Heart right ventricle (tissue), 16 donors: Measurements from ENCODE around the gene VTN. TPM values are rescaled to one million over a fixed set of nuclear protein-coding genes. Genes with fewer than 3 reads are reported as not detected.
A peak's percentile ranks its signal among the peaks of the same experiment; 100 is the strongest.

Experiments
- ATAC-seq, 8 donors: fragments of 200-7000 bp; cut with Tn5 transposase; one replicate each; pipeline ENCODE4 v1.9.1; 2020; ENCODE audit warnings: mild to moderate bottlenecking in 8 of 8, moderate library complexity in 8 of 8, moderate number of reproducible peaks in 1 of 8
- DNase-seq, 2 donors: peaks; one replicate each; pipeline ENCODE4 v3.0.0-alpha.2; 2020
- H3K27ac ChIP-seq, 10 donors: fragments of 200-600 bp; sonication (generic) in 2 of 10; one replicate each; pipeline versions ENCODE4 v1.5.0 to v1.8.0; 2020 to 2022; ENCODE audit warnings: mild to moderate bottlenecking in 3 of 10
- H3K27me3 ChIP-seq, 7 donors: fragments of 200-600 bp; one replicate each; pipeline ENCODE4 v1.8.0; 2021 to 2022; ENCODE audit warnings: mild to moderate bottlenecking in 2 of 7
- H3K36me3 ChIP-seq, 9 donors: fragments of 200-600 bp; sonication (generic) in 1 of 9; one replicate each; pipeline versions ENCODE4 v1.5.0 to v1.8.0; 2020 to 2022; ENCODE audit warnings: mild to moderate bottlenecking in 2 of 9
- H3K4me1 ChIP-seq, 9 donors: fragments of 200-600 bp; sonication (generic) in 1 of 9; one replicate each; pipeline versions ENCODE4 v1.5.0 to v1.8.0; 2020 to 2022; ENCODE audit warnings: mild to moderate bottlenecking in 4 of 9
- H3K4me3 ChIP-seq, 10 donors: fragments of 200-600 bp; sonication (generic) in 2 of 10; one replicate each; pipeline versions ENCODE4 v1.5.0 to v1.8.0; 2020 to 2022; ENCODE audit warnings: mild to moderate bottlenecking in 7 of 10, moderate library complexity in 2 of 10
- H3K9me3 ChIP-seq, 11 donors: fragments of 200-600 bp in 10 of 11; sonication (generic) in 2 of 11; one replicate each; pipeline versions ENCODE4 v1.5.0 to v1.8.0; 2013 to 2022; ENCODE audit warnings: mild to moderate bottlenecking in 2 of 11, control low read depth in 1 of 11, moderate library complexity in 1 of 11
- CTCF ChIP-seq, 9 donors: fragments of 200-600 bp; sonication (generic) in 2 of 9; IDR thresholded peaks; one replicate each; pipeline versions ENCODE4 v1.5.0 to v1.8.0; 2021 to 2022; ENCODE audit warnings: antibody characterized with exemption in 9 of 9, mild to moderate bottlenecking in 5 of 9, moderate library complexity in 1 of 9
- WGBS, 2 donors: extraction: QIAGEN DNeasy Blood & Tissue Kit; methylation state at CpG; one replicate each; pipeline ENCODE4 v1.1.7; 2013; ENCODE audit warnings: inconsistent platforms in 1 of 2; 5-methylcytosine and 5-hydroxymethylcytosine counted together
- intact Hi-C, 10 donors: fragments of 100-400 bp; cut with DNase I; formaldehyde crosslinking; loops; one replicate each; pipeline versions ENCODE4 v1.11.1 to v1.14.2; 2022
- polyA plus RNA-seq, 2 donors: library from polyadenylated mRNA; stranded (reverse); fragments of 200-250 nt; gene quantifications; one replicate each; pipeline ENCODE4 v1.2.3, GENCODE V29; 2013
- total RNA-seq, 10 donors: library from RNA; stranded (reverse); fragmentation: NEBNext Ultra II Directional in 3 of 10; extraction: Animal tissue kit (Norgen Biotek cat#: 25700) in 3 of 10; gene quantifications; one replicate each; pipeline versions ENCODE4 v1.2.1 to v1.2.4, GENCODE V29; 2021 to 2023
- donor health status: Arrhythmogenic right ventricular cardiomyopathy.
- donor health status: ischemic (EF 13 %, LVEDD 7.1; RV severe dilation, severe dysfunction).
- donor health status: healthy with polysubstance abuse.
- donor health status: DM: no; HTN: yes; CAD: no.
- donor health status: DM: no; HTN: no; CAD: no.
- donor health status: ischemic (EF 25% LVEDD 6.9; RV normal size, moderate dysfunction).
- donor health status: ischemic (EF 25% LVEDD 5.7; RV mildly dilated, moderate dysfunction).
- donor health status: healthy.
- donor health status: DM: yes; HTN: yes; CAD: no.
- donor health status: Ischemic cardiomyopathy.
- donor health status: ischemic (EF 35%, LVEDD 5.7; RV mildly dilated, moderate dysfunction).
- donor health status: nonischemic (EF 11% LVEDD 7.7; RV severe dilation, severe dysfunction).
- donor health status: DM: yes; HTN: yes; CAD: no.
- donor health status: PGD.
- donor health status: ischemic (EF 29% LVEDD 5.4; RV normal size, mild dysfunction).
- donor health status: nonischemic (EF 23%, LVEDD 6.1; RV moderate dilation, normal function).

VTN gene
- total and polyA plus RNA-seq, 12 donors, result 26.3 to 121 (median 64.8) TPM

- H3K36me3 ChIP-seq, result peaks cover 0 to 53% (median 25%) of the 10 kb centered on the region in 9 donors
- no peak for TF ChIP-seq CTCF (IDR thresholded peaks at IDR 0.05)
- DNase-seq, result no peak
- no peak for ATAC-seq
- H3K4me3 ChIP-seq, result no peak overlapping the region
- no peak overlapping the region for H3K27ac ChIP-seq
- H3K4me1 ChIP-seq, result peaks cover 0 to 21% (median 3%) of the 10 kb centered on the region in 9 donors
- intact Hi-C loops, result no loop called here
- no peaks in the 10 kb centered on the region for H3K9me3 ChIP-seq
- peaks cover 0 to 5% (median 0%) of the 10 kb centered on the region in 7 donors for H3K27me3 ChIP-seq
Measured at GRCh38 chr17:28386391-28386790, 16.3 kb upstream of the VTN start.

GRCh38 chr17:28385406-28385805 is 15.3 kb upstream of the VTN start:
- no peak for DNase-seq
- H3K27ac ChIP-seq, result no peak overlapping the region
- H3K9me3 ChIP-seq, result no peaks in the 10 kb centered on the region
- H3K4me1 ChIP-seq, result peaks cover 0 to 29% (median 10%) of the 10 kb centered on the region in 9 donors
- H3K4me3 ChIP-seq, result peak overlapping the region in 5 of 10 donors; percentile 55 to 65 (median 56)
- ATAC-seq, result no peak
- intact Hi-C loops, result no loop called here
- WGBS, 2 donors, result 88 to 89% methylated on average over 8 of the region's 8 CpGs
- H3K36me3 ChIP-seq, result peaks cover 0 to 45% (median 15%) of the 10 kb centered on the region in 9 donors
- TF ChIP-seq CTCF (IDR thresholded peaks at IDR 0.05), result no peak
- peaks cover 0 to 12% (median 0%) of the 10 kb centered on the region in 7 donors for H3K27me3 ChIP-seq

- peaks cover 0 to 12% (median 0%) of the 10 kb centered on the region in 7 donors for H3K27me3 ChIP-seq
- TF ChIP-seq CTCF (IDR thresholded peaks at IDR 0.05), result no peak
- H3K9me3 ChIP-seq, result no peaks in the 10 kb centered on the region
- ATAC-seq (peak in 6 of 8 donors; percentile 15 to 55 (median 30)), DNase-seq (no peak)
- peaks cover 0 to 29% (median 10%) of the 10 kb centered on the region in 9 donors for H3K4me1 ChIP-seq
- H3K36me3 ChIP-seq, result peaks cover 0 to 41% (median 12%) of the 10 kb centered on the region in 9 donors
- 29 to 44% methylated on average over 29 of the region's 29 CpGs for WGBS, 2 donors
- H3K27ac ChIP-seq, result peak overlapping the region in 1 of 10 donors; percentile 66
- peak overlapping the region in 9 of 10 donors; percentile 33 to 65 (median 55) for H3K4me3 ChIP-seq
- intact Hi-C loops, result no loop called here
Measured at GRCh38 chr17:28385037-28385400, 14.9 kb upstream of the VTN start.

GRCh38 chr17:28384281-28385036 is 14.4 kb upstream of the VTN start:
- H3K36me3 ChIP-seq, result peaks cover 0 to 35% (median 9%) of the 10 kb centered on the region in 9 donors
- intact Hi-C loops, result no loop called here
- H3K27me3 ChIP-seq, result peaks cover 0 to 12% (median 0%) of the 10 kb centered on the region in 7 donors
- peak overlapping the region in 1 of 10 donors; percentile 66 for H3K27ac ChIP-seq
- DNase-seq (peak; percentile 36 to 42), ATAC-seq (peak; percentile 75 to 91 (median 87))
- peak overlapping the region in 9 of 10 donors; percentile 33 to 65 (median 55) for H3K4me3 ChIP-seq
- 14 to 27% methylated on average over 56 of the region's 56 CpGs for WGBS, 2 donors
- H3K9me3 ChIP-seq, result no peaks in the 10 kb centered on the region
- H3K4me1 ChIP-seq, result peaks cover 0 to 29% (median 10%) of the 10 kb centered on the region in 9 donors
- no peak for TF ChIP-seq CTCF (IDR thresholded peaks at IDR 0.05)
